Hepatocyte (in vitro differentiated cells): ENCODE measurements around the gene MYO3B.

Experiments
- EZH2phosphoT487 ChIP-seq: fragments of 200-600 bp; sonication (generic); IDR thresholded peaks from one replicate; pipeline ENCODE4 v1.6.1; 2018; ENCODE audit warnings: antibody characterized with exemption, mild to moderate bottlenecking, low read depth, moderate library complexity; ENCODE audit not compliant: unreplicated experiment, severe bottlenecking
- TF ChIP-seq, protein P1 (sequence below): fragments of 200-600 bp; sonication (generic); IDR thresholded peaks from 2 replicates; pipeline ENCODE4 v1.5.1; 2016; ENCODE audit warnings: antibody characterized with exemption, mild to moderate bottlenecking; ENCODE audit not compliant: poor library complexity

DNA sequence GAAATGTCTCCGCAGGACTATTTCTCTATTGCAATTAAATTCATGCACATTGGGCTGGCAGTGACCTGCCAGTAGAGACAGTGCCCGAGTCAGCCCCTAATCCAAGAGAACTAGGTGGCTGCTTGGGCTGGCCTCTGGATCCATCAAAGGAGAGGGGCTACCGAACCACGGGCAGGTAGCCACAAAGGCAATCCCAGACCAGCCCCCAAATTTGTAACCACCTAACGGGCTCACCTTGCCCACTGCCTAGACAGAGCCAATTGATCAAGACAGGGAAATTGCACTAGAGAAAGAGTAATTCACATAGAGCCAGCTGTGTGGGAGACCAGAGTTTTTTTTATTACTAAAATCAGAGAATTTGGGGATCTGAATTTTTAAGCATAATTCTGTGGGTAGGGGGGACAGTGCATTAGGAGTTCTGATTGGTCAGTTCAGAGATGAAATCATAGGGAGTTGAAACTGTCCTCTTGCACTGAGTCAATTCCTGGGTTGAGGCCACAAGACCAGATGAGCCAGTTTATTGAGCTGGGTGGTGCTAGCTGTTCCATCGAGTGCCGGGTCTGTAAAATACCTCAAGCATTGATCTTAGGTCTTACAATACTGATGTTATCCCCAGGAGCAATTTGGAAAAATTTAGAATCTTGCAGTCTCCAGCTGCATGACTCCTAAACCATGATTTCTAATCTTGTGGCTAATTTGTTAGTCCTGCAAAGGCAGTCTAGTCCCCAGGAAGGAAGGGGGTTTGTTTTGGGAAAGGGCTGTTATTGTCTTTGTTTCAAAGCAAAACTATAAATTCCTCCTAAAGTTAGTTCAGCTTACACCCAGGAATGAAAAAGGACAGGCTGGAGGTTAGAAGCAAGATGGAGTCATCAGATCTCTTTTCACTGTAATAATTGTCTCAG, 276.8 kb downstream of the MYO3B start:
- TF ChIP-seq, protein P1, sequence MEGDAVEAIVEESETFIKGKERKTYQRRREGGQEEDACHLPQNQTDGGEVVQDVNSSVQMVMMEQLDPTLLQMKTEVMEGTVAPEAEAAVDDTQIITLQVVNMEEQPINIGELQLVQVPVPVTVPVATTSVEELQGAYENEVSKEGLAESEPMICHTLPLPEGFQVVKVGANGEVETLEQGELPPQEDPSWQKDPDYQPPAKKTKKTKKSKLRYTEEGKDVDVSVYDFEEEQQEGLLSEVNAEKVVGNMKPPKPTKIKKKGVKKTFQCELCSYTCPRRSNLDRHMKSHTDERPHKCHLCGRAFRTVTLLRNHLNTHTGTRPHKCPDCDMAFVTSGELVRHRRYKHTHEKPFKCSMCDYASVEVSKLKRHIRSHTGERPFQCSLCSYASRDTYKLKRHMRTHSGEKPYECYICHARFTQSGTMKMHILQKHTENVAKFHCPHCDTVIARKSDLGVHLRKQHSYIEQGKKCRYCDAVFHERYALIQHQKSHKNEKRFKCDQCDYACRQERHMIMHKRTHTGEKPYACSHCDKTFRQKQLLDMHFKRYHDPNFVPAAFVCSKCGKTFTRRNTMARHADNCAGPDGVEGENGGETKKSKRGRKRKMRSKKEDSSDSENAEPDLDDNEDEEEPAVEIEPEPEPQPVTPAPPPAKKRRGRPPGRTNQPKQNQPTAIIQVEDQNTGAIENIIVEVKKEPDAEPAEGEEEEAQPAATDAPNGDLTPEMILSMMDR: no peak
- no peak for TF ChIP-seq EZH2phosphoT487
